HG03196 (cell line): Measurements from ENCODE around the gene RBKS.

ENCODE experiments used
- ATAC-seq: cut with Tn5 transposase; IDR thresholded peaks from one replicate; pipeline ENCODE4 v1.9.1; 2021; ENCODE audit not compliant: unreplicated experiment

RBKS gene

GRCh38 chr2:27838502-27838901 lies 51.7 kb downstream of the RBKS start:
- no peak for ATAC-seq

GRCh38 chr2:27833931-27834330 lies 56.3 kb downstream of the RBKS start:
- no peak for ATAC-seq

GRCh38 chr2:27832396-27832795 lies 57.8 kb downstream of the RBKS start:
- no peak for ATAC-seq

GRCh38 chr2:27831279-27832050 lies 58.7 kb downstream of the RBKS start:
- no peak for ATAC-seq

- no peak for ATAC-seq
These were observed 59.5 kb downstream of the RBKS start for GRCh38 chr2:27830656-27831055.

GRCh38 chr2:27829791-27830190 lies 60.4 kb downstream of the RBKS start:
- ATAC-seq = no peak

- ATAC-seq = no peak
These were observed 61.9 kb downstream of the RBKS start for GRCh38 chr2:27828305-27828704.

- ATAC-seq = no peak
These were observed 65.8 kb downstream of the RBKS start for GRCh38 chr2:27824401-27824800.

GRCh38 chr2:27823569-27823968 lies 66.6 kb downstream of the RBKS start:
- no peak for ATAC-seq

GRCh38 chr2:27823135-27823534 lies 67.1 kb downstream of the RBKS start:
- no peak for ATAC-seq

- ATAC-seq = no peak
These were observed 68.1 kb downstream of the RBKS start for GRCh38 chr2:27822049-27822448.

GRCh38 chr2:27815860-27816438 lies 74.2 kb downstream of the RBKS start:
- no peak for ATAC-seq

GRCh38 chr2:27814758-27815157 lies 75.4 kb downstream of the RBKS start:
- ATAC-seq = no peak

- ATAC-seq = no peak
These were observed 78.4 kb downstream of the RBKS start for GRCh38 chr2:27811768-27812167.

- ATAC-seq = no peak
These were observed 79.7 kb downstream of the RBKS start for GRCh38 chr2:27810455-27810854.

- no peak for ATAC-seq
These were observed 80.4 kb downstream of the RBKS start for GRCh38 chr2:27809761-27810241.

- no peak for ATAC-seq
These were observed 81.2 kb downstream of the RBKS start for GRCh38 chr2:27808984-27809383.

- ATAC-seq = no peak
These were observed 81.8 kb downstream of the RBKS start for GRCh38 chr2:27808418-27808817.

- no peak for ATAC-seq
These were observed 82.7 kb downstream of the RBKS start for GRCh38 chr2:27807476-27807875.

GRCh38 chr2:27806311-27807059 lies 83.7 kb downstream of the RBKS start:
- no peak for ATAC-seq

- ATAC-seq = no peak
These were observed 85.0 kb downstream of the RBKS start for GRCh38 chr2:27805180-27805579.

- ATAC-seq = no peak
These were observed 86.0 kb downstream of the RBKS start for GRCh38 chr2:27804146-27804545.
